GM21737 (cell line): ENCODE results near the gene UBE2B.
"Not testable (repeated sequence)": the region's sequence is repeated elsewhere in the genome, so short reads cannot be mapped to it uniquely, and the experiment has no call there.

Experiments used
- ATAC-seq: cut with Tn5 transposase; IDR thresholded peaks from one replicate; pipeline ENCODE4 v1.9.1; 2021; ENCODE audit warnings: mild to moderate bottlenecking, moderate library complexity; ENCODE audit not compliant: unreplicated experiment

Gene UBE2B

GRCh38 chr5:134370871-134371833 lies at the start of gene UBE2B:
Gene UBE2B (plus strand): TSS chr5:134371569. CDS start chr5:134371596, 27 bp downstream.
- ATAC-seq: peak; percentile 68

DNA sequence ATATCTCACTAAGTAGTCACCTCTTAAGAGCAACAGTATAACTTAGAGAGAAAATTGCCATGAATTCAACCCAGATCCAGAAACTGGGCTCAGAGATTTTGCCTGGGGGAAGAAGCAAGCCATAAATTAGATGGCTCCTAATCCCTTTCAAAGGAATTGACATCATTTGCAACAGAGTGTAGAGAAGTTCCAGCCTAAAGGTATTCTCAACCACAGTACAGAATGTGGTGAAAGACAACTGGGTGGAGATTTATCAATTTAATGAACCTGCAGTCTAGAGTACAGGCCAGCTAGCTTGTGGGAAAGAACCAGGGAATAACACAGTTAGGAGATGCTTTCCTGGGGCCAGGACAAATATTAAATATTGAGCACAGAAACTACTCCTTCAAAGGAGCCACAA lies 44.0 kb upstream of the UBE2B start:
- ATAC-seq: no peak

DNA sequence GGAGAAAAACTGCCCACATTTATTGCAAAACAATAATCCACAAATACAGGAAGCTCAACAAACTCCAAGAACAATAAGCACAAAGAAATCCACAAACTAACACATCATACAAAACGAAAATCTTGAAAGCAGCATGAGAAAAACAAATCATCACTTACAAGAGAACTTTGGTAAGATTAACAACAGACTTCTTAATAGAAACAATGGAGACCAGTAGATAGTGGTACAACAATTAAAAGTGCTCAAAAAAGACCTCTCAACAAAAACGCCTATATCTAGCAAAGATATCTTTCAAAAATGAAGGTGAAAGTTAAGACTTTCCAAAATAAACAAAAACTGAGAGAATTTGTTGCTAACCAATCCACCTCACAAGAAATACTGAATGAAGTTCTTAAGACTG lies 42.8 kb upstream of the UBE2B start:
- ATAC-seq: no peak

DNA sequence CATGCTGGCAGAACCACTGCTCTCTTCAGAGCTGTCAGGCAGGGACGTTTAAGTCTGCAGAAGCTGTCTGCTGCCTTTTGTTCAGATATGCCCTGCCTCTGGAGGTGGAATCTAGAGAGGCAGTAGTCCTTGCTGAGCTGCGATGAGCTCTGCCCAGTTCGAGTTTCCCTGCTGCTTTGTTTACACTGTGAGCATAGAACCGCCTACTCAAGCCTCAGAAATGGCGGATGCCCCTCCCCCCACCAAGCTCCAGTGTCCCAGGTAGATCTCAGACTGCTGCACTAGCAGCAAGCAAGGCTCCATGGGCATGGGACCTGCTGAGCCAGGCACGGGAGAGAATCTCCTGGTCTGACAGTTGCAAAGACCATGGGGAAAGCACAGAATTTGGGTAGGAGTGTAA lies 34.5 kb upstream of the UBE2B start:
- not testable (repeated sequence) for ATAC-seq

GRCh38 chr5:134343500-134343899 lies 27.9 kb upstream of the UBE2B start:
- ATAC-seq: not testable (repeated sequence)

GRCh38 chr5:134345476-134345875 lies 25.9 kb upstream of the UBE2B start:
- ATAC-seq: not testable (repeated sequence)

DNA sequence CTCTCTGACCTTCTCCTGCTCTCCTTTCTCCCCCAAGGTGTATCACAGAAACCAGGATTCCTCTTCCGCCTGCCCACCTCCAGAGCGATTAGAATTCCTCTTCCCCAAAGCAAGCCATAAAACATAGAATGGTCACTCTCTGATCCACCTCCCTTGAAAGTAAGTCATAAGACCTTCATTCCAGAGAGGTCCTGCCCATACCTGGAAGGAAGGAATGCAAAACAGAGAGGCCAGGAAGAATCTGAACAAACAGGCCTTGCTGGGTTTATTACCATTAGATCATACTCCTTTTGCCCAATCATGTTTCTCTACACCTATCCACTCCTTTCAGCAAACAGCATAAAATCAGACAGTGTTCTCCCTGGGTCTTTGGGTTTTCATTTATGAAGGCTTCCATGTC lies 25.4 kb upstream of the UBE2B start:
- no peak for ATAC-seq

GRCh38 chr5:134349463-134349862 lies 21.9 kb upstream of the UBE2B start:
- no peak for ATAC-seq

- ATAC-seq: no peak
Observed at GRCh38 chr5:134355681-134356080, 15.7 kb upstream of the UBE2B start.

- ATAC-seq: no peak
Observed at GRCh38 chr5:134365604-134366003, 5.8 kb upstream of the UBE2B start.

GRCh38 chr5:134370311-134370870 lies 978 bp upstream of the UBE2B start:
- ATAC-seq: peak; percentile 7

- peak; percentile 8 for ATAC-seq
Observed at GRCh38 chr5:134371834-134372340, 518 bp downstream of the UBE2B start.

GRCh38 chr5:134373633-134374032 lies 2.3 kb downstream of the UBE2B start:
- ATAC-seq: not testable (repeated sequence)

GRCh38 chr5:134374232-134374631 lies 2.9 kb downstream of the UBE2B start:
- no peak for ATAC-seq

DNA sequence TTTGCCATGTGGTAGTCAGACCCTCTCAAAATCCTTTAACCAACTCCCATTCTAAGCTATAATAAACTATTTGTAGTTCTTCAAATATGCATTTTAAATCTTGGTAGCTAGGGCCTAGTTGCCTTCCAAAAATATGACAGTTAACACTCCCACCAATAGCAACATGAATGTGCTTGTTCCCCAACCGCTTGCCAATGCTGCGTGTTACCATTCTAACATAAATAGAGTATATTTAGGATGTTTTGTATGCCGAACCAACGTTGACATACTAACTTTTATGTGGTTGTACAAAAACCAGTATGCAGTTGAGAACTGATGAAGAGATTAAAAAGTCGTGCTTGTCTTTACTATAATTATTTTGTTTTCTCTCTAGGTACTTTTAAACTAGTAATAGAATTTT lies 9.0 kb downstream of the UBE2B start:
- no peak for ATAC-seq

DNA sequence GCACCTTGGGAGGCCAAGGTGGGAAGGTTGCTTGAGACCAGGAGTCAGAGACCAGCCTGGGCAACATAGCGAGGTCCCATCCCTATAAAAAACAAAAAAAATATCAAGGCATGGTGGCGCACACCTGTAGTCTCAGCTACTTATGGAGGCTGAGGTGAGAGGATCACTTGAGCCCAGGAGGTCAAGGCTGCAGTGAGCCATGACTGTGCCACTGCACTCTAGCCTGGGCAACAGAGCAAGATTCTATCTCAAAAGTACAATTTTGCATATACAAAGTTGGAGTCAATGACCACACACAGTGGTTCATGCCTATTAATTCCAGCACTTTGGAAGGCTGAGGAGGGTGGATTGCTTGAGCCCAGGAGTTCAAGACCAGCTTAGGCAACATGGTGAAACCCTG lies 10.8 kb downstream of the UBE2B start:
- not testable (repeated sequence) for ATAC-seq

- no peak for ATAC-seq
Observed at GRCh38 chr5:134383980-134384697, 12.8 kb downstream of the UBE2B start.

GRCh38 chr5:134387443-134387842 lies 16.1 kb downstream of the UBE2B start:
- ATAC-seq: no peak

DNA sequence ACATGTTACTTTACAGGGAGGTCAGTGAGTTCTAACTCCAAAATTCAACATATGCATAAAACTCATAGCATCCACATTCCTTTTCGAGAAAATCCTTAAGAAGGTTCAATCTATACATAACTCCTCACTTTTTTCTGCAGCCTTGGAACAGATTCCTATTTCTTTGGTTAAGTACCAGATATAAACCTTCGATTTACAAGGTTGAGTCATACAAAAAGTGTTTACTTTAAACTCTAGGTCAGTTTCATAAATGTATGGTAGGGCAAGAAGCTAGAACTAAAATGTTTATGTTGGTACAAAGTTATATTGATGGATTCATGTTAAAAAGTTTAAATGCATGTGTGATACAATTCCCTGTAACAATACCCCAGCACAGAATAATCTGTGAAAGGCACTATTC lies 20.9 kb downstream of the UBE2B start:
- no peak for ATAC-seq

- ATAC-seq: no peak
Observed at GRCh38 chr5:134394932-134395331, 23.6 kb downstream of the UBE2B start.

DNA sequence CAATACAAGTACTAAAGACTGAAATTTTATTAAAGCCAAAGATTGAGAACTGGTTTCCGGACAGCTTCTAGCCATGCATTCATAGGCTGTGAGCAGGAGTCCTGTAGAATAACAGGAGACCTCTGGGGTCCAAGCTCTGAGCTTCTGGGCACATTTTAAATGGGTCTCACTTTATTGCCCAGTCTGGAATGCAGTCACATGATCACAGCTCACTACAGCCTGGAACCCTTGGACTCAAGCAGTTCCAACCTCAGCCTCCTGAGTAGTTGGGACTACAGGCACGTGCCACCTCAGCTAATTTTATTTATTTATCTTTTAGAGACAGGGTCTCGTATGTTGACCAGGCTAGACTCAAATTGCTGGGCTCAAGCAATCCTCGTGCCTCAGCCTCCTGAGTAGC lies 24.9 kb downstream of the UBE2B start:
- ATAC-seq: no peak
